CD4-positive, alpha-beta T cell (primary cell): ENCODE data around the gene PCSK4. TPM values are rescaled to one million over a fixed set of nuclear protein-coding genes. Genes with fewer than 3 reads are reported as not detected.

Experiments
- ATAC-seq: fragments of 200-7000 bp; cut with Tn5 transposase; one replicate; pipeline ENCODE4 v1.10.0; 2022; ENCODE audit warnings: mild to moderate bottlenecking; ENCODE audit not compliant: poor library complexity
- CTCF ChIA-PET: fragments of 350-600 bp; sonication (Branson Sonifier 250); formaldehyde crosslinking; loops from one replicate; lab custom pipeline; 2021; ENCODE audit warnings: antibody characterized with exemption, inconsistent platforms; lab: Charles Lee
- POLR2A ChIA-PET: fragments of 350-600 bp; sonication (Branson Sonifier 250); formaldehyde crosslinking; loops from one replicate; lab custom pipeline; 2021; ENCODE audit warnings: antibody characterized with exemption, inconsistent platforms; lab: Charles Lee
- DNase-seq, 14 experiments: peaks; one replicate each; pipeline ENCODE4 v3.0.0-alpha.2; 2013 to 2020; ENCODE audit warnings: mixed read lengths in 2 of 14
- H3K27ac ChIP-seq, 2 donors: one replicate each; pipeline versions ENCODE4 v1.5.1 to v1.7.0; 2013; ENCODE audit warnings: low read length in 2 of 2, low read depth in 1 of 2, mild to moderate bottlenecking in 1 of 2
- H3K27me3 ChIP-seq, 2 experiments: 1 replicate in 1 of 2; 2 replicates in 1 of 2; pipeline versions ENCODE4 v1.6.1 to v1.7.0; 2013; ENCODE audit warnings: low read length in 2 of 2, control low read depth in 1 of 2, mild to moderate bottlenecking in 1 of 2, moderate library complexity in 1 of 2; ENCODE audit not compliant: insufficient read depth in 2 of 2, control insufficient read depth in 1 of 2
- H3K36me3 ChIP-seq: one replicate; pipeline ENCODE4 v1.6.1; 2013; ENCODE audit warnings: low read length, control low read depth; ENCODE audit not compliant: insufficient read depth
- H3K4me1 ChIP-seq: one replicate; pipeline ENCODE4 v1.6.1; 2013; ENCODE audit warnings: low read length, control low read depth; ENCODE audit not compliant: insufficient read depth
- H3K4me3 ChIP-seq: one replicate; pipeline ENCODE4 v1.5.1; 2013; ENCODE audit warnings: mild to moderate bottlenecking, low read length, moderate library complexity
- H3K9me3 ChIP-seq, 2 experiments: 1 replicate in 1 of 2; 2 replicates in 1 of 2; pipeline versions ENCODE4 v1.6.1 to v1.7.0; 2013; ENCODE audit warnings: low read length in 2 of 2, mild to moderate bottlenecking in 2 of 2, control low read depth in 1 of 2, moderate library complexity in 1 of 2; ENCODE audit not compliant: control insufficient read depth in 1 of 2, insufficient read depth in 1 of 2
- H3K27ac Mint-ChIP-seq: one replicate; pipeline ENCODE4 v1.8.0; 2020; ENCODE audit warnings: mixed read lengths
- H3K27me3 Mint-ChIP-seq: one replicate; pipeline ENCODE4 v1.8.0; 2021; ENCODE audit warnings: mixed read lengths
- H3K36me3 Mint-ChIP-seq: one replicate; pipeline ENCODE4 v1.8.0; 2021; ENCODE audit warnings: low read depth, mixed read lengths
- H3K4me1 Mint-ChIP-seq: one replicate; pipeline ENCODE4 v1.8.0; 2021; ENCODE audit warnings: low read depth, mixed read lengths
- H3K4me3 Mint-ChIP-seq: one replicate; pipeline ENCODE4 v1.8.0; 2020; ENCODE audit warnings: mild to moderate bottlenecking, mixed read lengths
- H3K9me3 Mint-ChIP-seq: one replicate; pipeline ENCODE4 v1.8.0; 2020; ENCODE audit warnings: mixed read lengths
- CTCF ChIP-seq: fragments of 200-600 bp; IDR thresholded peaks from one replicate; pipeline ENCODE4 v1.8.0; 2022; ENCODE audit warnings: antibody characterized with exemption, mild to moderate bottlenecking
- intact Hi-C, 2 experiments: fragments of 100-400 bp; cut with DNase I in 1 of 2; cut with micrococcal nuclease in 1 of 2; formaldehyde crosslinking; loops; one replicate each; pipeline versions ENCODE4 v1.15.1 to v1.9.0; 2023 to 2025; cut with DNase I, micrococcal nuclease
- total RNA-seq, 174 experiments: library from RNA in 2 of 174; stranded (reverse) in 2 of 174; gene quantifications; one replicate each; pipeline ENCODE4 v1.2.3 and lab custom pipeline; 2021 to 2026

The PCSK4 gene
- total RNA-seq, 2 experiments from 2014 or later, result 4.2 to 5.2 TPM

DNA sequence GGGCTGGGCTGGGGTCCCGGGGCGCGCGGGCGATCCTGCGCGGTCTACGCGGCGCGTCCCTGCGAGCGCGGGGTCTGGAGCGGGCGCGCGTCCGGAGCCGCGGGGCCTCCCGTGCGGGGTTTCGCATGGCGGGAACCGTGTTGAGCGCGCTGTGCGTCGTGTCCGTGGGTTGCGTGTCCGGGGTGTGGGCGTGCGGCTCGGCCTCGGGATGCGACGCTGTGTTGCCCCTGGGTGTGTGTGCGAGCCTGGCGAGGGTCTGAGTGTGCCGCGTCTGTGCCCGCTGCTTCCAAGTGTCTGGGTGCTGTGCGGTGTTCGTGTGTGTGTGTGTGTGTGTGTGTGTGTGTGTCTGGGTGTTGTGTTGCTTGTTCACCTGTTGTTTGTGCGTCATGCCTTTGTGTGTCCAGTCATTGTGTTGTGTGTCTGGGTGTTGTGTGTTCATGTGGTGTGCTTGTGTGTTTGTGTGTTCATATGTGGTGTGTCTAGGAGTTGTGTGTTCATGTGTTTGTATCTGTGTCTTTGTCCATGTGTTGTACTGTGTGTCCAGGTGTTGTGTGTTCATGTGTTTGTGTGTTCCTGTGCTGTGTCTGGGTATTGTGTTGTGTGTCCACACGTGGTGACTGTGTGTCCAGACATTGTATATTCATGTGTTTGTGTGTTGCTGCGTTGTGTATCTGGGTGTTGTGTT, 34.3 kb upstream of the PCSK4 start:
- H3K27ac ChIP-seq, result no peak overlapping the region
- Mint-ChIP-seq H3K4me1 (peaks cover 8% of the 10 kb centered on the region), H3K27ac (no peak overlapping the region), H3K4me3 (no peak overlapping the region), H3K27me3 (peaks cover 40% of the 10 kb centered on the region), H3K36me3 (no peaks in the 10 kb centered on the region), H3K9me3 (no peaks in the 10 kb centered on the region)
- no peak for ATAC-seq
- intact Hi-C loops, result no loop called here
- H3K4me3 ChIP-seq, result no peak overlapping the region
- CTCF ChIA-PET, result no interaction called here
- H3K27me3 ChIP-seq, result peaks cover 31 to 36% of the 10 kb centered on the region in 2 experiments
- H3K36me3 ChIP-seq, result no peaks in the 10 kb centered on the region
- DNase-seq, result no peak
- H3K4me1 ChIP-seq, result no peaks in the 10 kb centered on the region
- peaks cover 0 to 29% of the 10 kb centered on the region in 2 experiments for H3K9me3 ChIP-seq
- TF ChIP-seq CTCF, result no peak
- POLR2A ChIA-PET, result no interaction called here

DNA sequence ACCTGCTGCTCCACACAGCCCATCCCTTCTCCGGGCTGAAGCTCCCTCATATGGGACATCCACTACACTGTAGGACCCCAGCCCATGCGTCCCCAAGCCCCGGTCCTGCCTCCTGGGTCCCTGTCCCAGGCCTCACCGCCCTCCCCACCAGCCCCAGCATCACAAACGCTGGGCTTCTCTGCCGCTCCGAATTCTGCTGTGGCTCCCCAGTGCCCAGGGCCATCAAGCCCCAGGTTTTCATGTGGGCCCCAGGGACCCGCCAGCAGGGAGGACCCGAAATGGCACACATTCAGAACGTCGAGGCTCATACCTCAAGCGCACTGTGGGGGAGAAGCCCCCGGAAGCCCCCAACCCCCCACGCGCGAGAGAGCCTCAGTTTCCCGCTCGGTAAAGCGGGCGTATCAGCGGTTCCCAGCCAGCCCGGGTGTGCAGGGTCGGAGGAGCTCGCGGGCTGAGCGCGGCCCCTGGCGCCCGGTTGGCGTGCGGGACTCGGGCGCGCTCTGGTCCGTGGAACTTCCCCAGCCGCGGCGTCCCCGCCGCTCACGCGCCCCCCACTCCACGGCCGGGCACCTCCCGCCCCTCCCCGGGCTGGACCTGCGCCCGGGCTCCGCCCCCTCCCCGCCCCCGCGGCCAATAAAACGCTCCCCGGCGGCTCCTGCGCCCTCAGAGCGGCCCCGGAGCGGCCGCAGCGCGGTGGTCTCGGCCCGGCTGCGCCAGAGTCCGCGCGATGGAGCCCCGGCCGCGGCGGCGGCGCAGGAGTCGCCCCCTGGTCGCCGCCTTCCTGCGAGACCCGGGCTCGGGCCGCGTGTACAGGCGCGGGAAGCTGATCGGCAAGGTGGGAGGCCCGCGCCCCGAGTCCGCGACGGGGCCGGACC, 33.5 kb upstream of the PCSK4 start, which contains the start of gene PLK5:
Gene PLK5 (plus strand): TSS at position 666 of the 875 bp plus-strand sequence. CDS start 2,920 bp downstream, outside the sequence.
- ATAC-seq (no peak), DNase-seq (no peak)
- Histone ChIP-seq H3K9me3 (peaks cover 0 to 30% of the 10 kb centered on the region in 2 experiments), H3K4me3 (no peak within 1 kb of the TSS), H3K4me1 (no peaks in the 10 kb centered on the region), H3K36me3 (no peaks in the 10 kb centered on the region), H3K27ac (no peak within 1 kb of the TSS), H3K27me3 (peaks cover 28 to 36% of the 10 kb centered on the region in 2 experiments)
- no peak within 1 kb of the TSS for H3K27ac Mint-ChIP-seq
- ChIA-PET POLR2A (no interaction called here), CTCF (no interaction called here)
- peaks cover 40% of the 10 kb centered on the region for H3K27me3 Mint-ChIP-seq
- intact Hi-C loops, result no loop called here
- no peak for TF ChIP-seq CTCF
- H3K36me3 Mint-ChIP-seq, result no peaks in the 10 kb centered on the region
- no peaks in the 10 kb centered on the region for H3K9me3 Mint-ChIP-seq
- peaks cover 8% of the 10 kb centered on the region for H3K4me1 Mint-ChIP-seq
- H3K4me3 Mint-ChIP-seq, result peak within 1 kb of the TSS; percentile 27

- TF ChIP-seq CTCF, result no peak
- H3K4me3 Mint-ChIP-seq, result no peak overlapping the region
- ChIA-PET CTCF (no interaction called here), POLR2A (no interaction called here)
- no peaks in the 10 kb centered on the region for H3K9me3 Mint-ChIP-seq
- no peak for ATAC-seq
- H3K4me1 Mint-ChIP-seq, result peaks cover 8% of the 10 kb centered on the region
- H3K36me3 Mint-ChIP-seq, result no peaks in the 10 kb centered on the region
- Histone ChIP-seq H3K4me1 (no peaks in the 10 kb centered on the region), H3K4me3 (no peak overlapping the region), H3K9me3 (peaks cover 0 to 31% of the 10 kb centered on the region in 2 experiments), H3K36me3 (no peaks in the 10 kb centered on the region), H3K27ac (no peak overlapping the region), H3K27me3 (peaks cover 28 to 33% of the 10 kb centered on the region in 2 experiments)
- H3K27ac Mint-ChIP-seq, result no peak overlapping the region
- intact Hi-C loops, result no loop called here
- peaks cover 40% of the 10 kb centered on the region for H3K27me3 Mint-ChIP-seq
- DNase-seq, result no peak
These were observed 32.7 kb upstream of the PCSK4 start for GRCh38 chr19:1522838-1523237.
